Heart left ventricle (tissue), 16 donors: ENCODE data around the gene GLT8D2. TPM values are rescaled to one million over a fixed set of nuclear protein-coding genes. Genes with fewer than 3 reads are reported as not detected.

Source experiments
- ATAC-seq, 4 donors: fragments of 200-7000 bp; cut with Tn5 transposase; one replicate each; pipeline ENCODE4 v1.9.1; 2020 to 2022; ENCODE audit warnings: moderate library complexity in 4 of 4, mild to moderate bottlenecking in 3 of 4, moderate number of reproducible peaks in 1 of 4
- DNase-seq, 5 donors: peaks; one replicate each; pipeline ENCODE4 v3.0.0-alpha.2; 2020
- H3K27ac ChIP-seq, 12 donors: fragments of 200-600 bp; sonication (generic) in 4 of 12; one replicate each; pipeline versions ENCODE4 v1.5.0 to v1.8.0; 2016 to 2022; ENCODE audit warnings: mild to moderate bottlenecking in 2 of 12
- H3K27me3 ChIP-seq, 9 donors: fragments of 200-600 bp; sonication (generic) in 2 of 9; one replicate each; pipeline versions ENCODE4 v1.5.1 to v1.8.0; 2016 to 2022; ENCODE audit warnings: mild to moderate bottlenecking in 3 of 9
- H3K36me3 ChIP-seq, 9 donors: fragments of 200-600 bp; sonication (generic) in 2 of 9; one replicate each; pipeline versions ENCODE4 v1.5.0 to v1.8.0; 2018 to 2022; ENCODE audit warnings: mild to moderate bottlenecking in 2 of 9
- H3K4me1 ChIP-seq, 12 donors: fragments of 200-600 bp; sonication (generic) in 4 of 12; one replicate each; pipeline versions ENCODE4 v1.5.0 to v1.8.0; 2016 to 2022; ENCODE audit warnings: mild to moderate bottlenecking in 3 of 12
- H3K4me3 ChIP-seq, 12 donors: fragments of 200-600 bp; sonication (generic) in 4 of 12; one replicate each; pipeline versions ENCODE4 v1.5.0 to v1.8.0; 2017 to 2022; ENCODE audit warnings: mild to moderate bottlenecking in 9 of 12, moderate library complexity in 4 of 12
- H3K9me3 ChIP-seq, 12 donors: fragments of 200-600 bp; sonication (generic) in 4 of 12; one replicate each; pipeline versions ENCODE4 v1.5.0 to v1.8.0; 2016 to 2022; ENCODE audit warnings: mild to moderate bottlenecking in 1 of 12
- POLR2A ChIP-seq, 2 donors: fragments of 450-650 bp; IDR thresholded peaks; one replicate each; pipeline ENCODE4 v1.6.1; 2017; ENCODE audit warnings: antibody characterized with exemption in 2 of 2, mild to moderate bottlenecking in 2 of 2, moderate library complexity in 2 of 2
- WGBS, 4 donors: extraction: QIAGEN DNeasy Blood & Tissue Kit in 2 of 4; methylation state at CpG; one replicate each; pipeline versions ENCODE4 v1.1.5 to v1.1.7; 2013 to 2018; 5-methylcytosine and 5-hydroxymethylcytosine counted together
- intact Hi-C, 10 donors: fragments of 100-400 bp; cut with DNase I; formaldehyde crosslinking; loops; one replicate each; pipeline versions ENCODE4 v1.11.1 to v1.14.2; 2022
- polyA plus RNA-seq, 2 donors: library from polyadenylated mRNA; stranded (reverse); fragments of 200-250 nt; gene quantifications; one replicate each; pipeline ENCODE4 v1.2.3, GENCODE V29; 2013
- total RNA-seq, 9 donors: library from RNA; depleted of rRNA in 2 of 9; stranded (reverse); fragments of >200 nt in 2 of 9; fragmentation: NEBNext Ultra II Directional in 3 of 9; extraction: Animal tissue kit (Norgen Biotek cat#: 25700) in 3 of 9; gene quantifications; one replicate each; pipeline versions ENCODE4 v1.1.0 to v1.2.4, GENCODE V29; 2016 to 2023
- TF ChIP-seq, protein P1 (sequence below), 12 donors: fragments of 200-600 bp; sonication (generic) in 4 of 12; IDR thresholded peaks; one replicate each; pipeline versions ENCODE4 v1.5.0 to v1.8.0; 2018 to 2022; ENCODE audit warnings: antibody characterized with exemption in 12 of 12, mild to moderate bottlenecking in 5 of 12
- donor health status: ischemic (EF 13 %, LVEDD 7.1; RV severe dilation, severe dysfunction).
- donor health status: healthy with polysubstance abuse.
- donor health status: DM: no; HTN: yes; CAD: no.
- donor health status: DM: no; HTN: no; CAD: no.
- donor health status: ischemic (EF 25% LVEDD 6.9; RV normal size, moderate dysfunction).
- donor health status: ischemic (EF 25% LVEDD 5.7; RV mildly dilated, moderate dysfunction).
- donor health status: healthy.
- donor health status: DM: yes; HTN: yes; CAD: no.
- donor health status: ischemic (EF 35%, LVEDD 5.7; RV mildly dilated, moderate dysfunction).
- donor health status: nonischemic (EF 11% LVEDD 7.7; RV severe dilation, severe dysfunction).
- donor health status: DM: yes; HTN: yes; CAD: no.
- donor health status: PGD.
- donor health status: ischemic (EF 29% LVEDD 5.4; RV normal size, mild dysfunction).
- donor health status: nonischemic (EF 23%, LVEDD 6.1; RV moderate dilation, normal function).

The GLT8D2 gene
- total and polyA plus RNA-seq, 11 donors = 2.6 to 18.7 (median 6.8) TPM

GRCh38 chr12:104010606-104011169 lies 39.3 kb downstream of the GLT8D2 start:
- H3K27me3 ChIP-seq = no peaks in the 10 kb centered on the region
- intact Hi-C loops = loop anchor here in 1 of 10 donors (5.0 kb wide), 1 partner anchor 37 kb away; no protein-coding TSS in a partner anchor
- 40 to 55% (median 46%) methylated on average over 2 of the region's 2 CpGs for whole genome bisulfite sequencing, 4 donors
- ATAC-seq (peak; percentile 42 to 81 (median 48)), DNase-seq (no peak)
- H3K4me3 ChIP-seq = no peak overlapping the region
- H3K27ac ChIP-seq = peak overlapping the region; percentile 19 to 72 (median 58)
- H3K4me1 ChIP-seq = peaks cover 0 to 18% (median 6%) of the 10 kb centered on the region in 12 donors
- no peaks in the 10 kb centered on the region for H3K9me3 ChIP-seq
- peaks cover 0 to 25% (median 0%) of the 10 kb centered on the region in 9 donors for H3K36me3 ChIP-seq
- TF ChIP-seq, protein P1, sequence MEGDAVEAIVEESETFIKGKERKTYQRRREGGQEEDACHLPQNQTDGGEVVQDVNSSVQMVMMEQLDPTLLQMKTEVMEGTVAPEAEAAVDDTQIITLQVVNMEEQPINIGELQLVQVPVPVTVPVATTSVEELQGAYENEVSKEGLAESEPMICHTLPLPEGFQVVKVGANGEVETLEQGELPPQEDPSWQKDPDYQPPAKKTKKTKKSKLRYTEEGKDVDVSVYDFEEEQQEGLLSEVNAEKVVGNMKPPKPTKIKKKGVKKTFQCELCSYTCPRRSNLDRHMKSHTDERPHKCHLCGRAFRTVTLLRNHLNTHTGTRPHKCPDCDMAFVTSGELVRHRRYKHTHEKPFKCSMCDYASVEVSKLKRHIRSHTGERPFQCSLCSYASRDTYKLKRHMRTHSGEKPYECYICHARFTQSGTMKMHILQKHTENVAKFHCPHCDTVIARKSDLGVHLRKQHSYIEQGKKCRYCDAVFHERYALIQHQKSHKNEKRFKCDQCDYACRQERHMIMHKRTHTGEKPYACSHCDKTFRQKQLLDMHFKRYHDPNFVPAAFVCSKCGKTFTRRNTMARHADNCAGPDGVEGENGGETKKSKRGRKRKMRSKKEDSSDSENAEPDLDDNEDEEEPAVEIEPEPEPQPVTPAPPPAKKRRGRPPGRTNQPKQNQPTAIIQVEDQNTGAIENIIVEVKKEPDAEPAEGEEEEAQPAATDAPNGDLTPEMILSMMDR (IDR thresholded peaks at IDR 0.05) = no peak
- TF ChIP-seq POLR2A (IDR thresholded peaks at IDR 0.05) = no peak

- H3K4me3 ChIP-seq = no peak overlapping the region
- TF ChIP-seq, protein P1 (IDR thresholded peaks at IDR 0.05) = no peak
- TF ChIP-seq POLR2A (IDR thresholded peaks at IDR 0.05) = no peak
- no peaks in the 10 kb centered on the region for H3K27me3 ChIP-seq
- DNase-seq (peak in 1 of 5 donors; percentile 23), ATAC-seq (peak; percentile 84 to 91 (median 90))
- H3K27ac ChIP-seq = peak overlapping the region; percentile 19 to 72 (median 58)
- peaks cover 0 to 25% (median 0%) of the 10 kb centered on the region in 9 donors for H3K36me3 ChIP-seq
- intact Hi-C loops = loop anchor here in 1 of 10 donors (5.0 kb wide), 1 partner anchor 37 kb away; no protein-coding TSS in a partner anchor
- WGBS, 4 donors = 72 to 79% (median 76%) methylated on average over 4 of the region's 4 CpGs
- H3K9me3 ChIP-seq = no peaks in the 10 kb centered on the region
- H3K4me1 ChIP-seq = peaks cover 0 to 18% (median 6%) of the 10 kb centered on the region in 12 donors
These were observed 39.9 kb downstream of the GLT8D2 start for GRCh38 chr12:104010121-104010520.

DNA sequence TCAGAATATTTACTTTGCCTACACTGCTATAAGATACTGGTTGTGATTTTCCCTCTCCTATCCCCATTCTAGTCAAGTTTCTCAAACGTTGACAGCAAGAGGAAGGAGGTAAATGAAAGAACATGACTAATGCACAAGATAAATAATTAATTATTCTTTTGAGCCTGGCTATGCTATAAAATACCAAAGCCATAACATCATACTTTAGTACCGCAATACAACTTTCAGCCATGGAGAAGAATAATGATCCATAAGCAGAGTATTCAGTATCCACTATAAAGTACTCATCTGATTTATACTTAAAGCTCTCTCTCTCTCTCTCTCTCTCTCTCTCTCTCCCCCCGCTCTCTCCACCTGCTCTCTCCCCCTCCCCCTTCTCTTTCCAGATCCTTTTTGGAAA lies 43.1 kb downstream of the GLT8D2 start:
- intact Hi-C loops = no loop called here
- H3K4me3 ChIP-seq = no peak overlapping the region
- WGBS, 4 donors = 55 to 67% (median 61%) methylated on average over 3 of the region's 3 CpGs
- no peak for TF ChIP-seq POLR2A (IDR thresholded peaks at IDR 0.05)
- TF ChIP-seq, protein P1 (IDR thresholded peaks at IDR 0.05) = no peak
- H3K9me3 ChIP-seq = no peaks in the 10 kb centered on the region
- no peaks in the 10 kb centered on the region for H3K27me3 ChIP-seq
- peaks cover 0 to 18% (median 6%) of the 10 kb centered on the region in 12 donors for H3K4me1 ChIP-seq
- DNase-seq (no peak), ATAC-seq (no peak)
- H3K36me3 ChIP-seq = peaks cover 0 to 2% (median 0%) of the 10 kb centered on the region in 9 donors
- no peak overlapping the region for H3K27ac ChIP-seq

GRCh38 chr12:104003596-104003995 lies 46.4 kb downstream of the GLT8D2 start:
- H3K4me3 ChIP-seq = no peak overlapping the region
- TF ChIP-seq POLR2A (IDR thresholded peaks at IDR 0.05) = no peak
- TF ChIP-seq, protein P1 (IDR thresholded peaks at IDR 0.05) = no peak
- ATAC-seq (no peak), DNase-seq (no peak)
- 72 to 79% (median 75%) methylated on average over 2 of the region's 2 CpGs for WGBS, 4 donors
- no peak overlapping the region for H3K27ac ChIP-seq
- intact Hi-C loops = no loop called here
- H3K27me3 ChIP-seq = no peaks in the 10 kb centered on the region
- H3K9me3 ChIP-seq = no peaks in the 10 kb centered on the region
- H3K4me1 ChIP-seq = no peaks in the 10 kb centered on the region
- no peaks in the 10 kb centered on the region for H3K36me3 ChIP-seq
